Colonic mucosa (tissue), 4 donors: ENCODE data around the gene SCGB1D4. TPM values are rescaled to one million over a fixed set of nuclear protein-coding genes. Genes with fewer than 3 reads are reported as not detected.
"Not testable (repeated sequence)": the region's sequence is repeated elsewhere in the genome, so short reads cannot be mapped to it uniquely, and the experiment has no call there.

ENCODE experiments used
- DNase-seq: peaks from one replicate; pipeline ENCODE4 v3.0.0-alpha.2; 2020
- H3K27ac ChIP-seq: fragments of 200-600 bp; one replicate; pipeline ENCODE4 v1.8.0; 2021
- H3K27me3 ChIP-seq: fragments of 200-600 bp; one replicate; pipeline ENCODE4 v1.8.0; 2021
- H3K36me3 ChIP-seq: fragments of 200-600 bp; one replicate; pipeline ENCODE4 v1.8.0; 2021
- H3K4me1 ChIP-seq: fragments of 200-600 bp; one replicate; pipeline ENCODE4 v1.8.0; 2021; ENCODE audit warnings: mild to moderate bottlenecking
- H3K4me3 ChIP-seq: fragments of 200-600 bp; one replicate; pipeline ENCODE4 v1.8.0; 2021
- H3K9ac ChIP-seq, 2 donors: one replicate each; pipeline ENCODE4 v1.7.0; 2013; ENCODE audit warnings: control low read depth in 2 of 2, low read depth in 2 of 2, low read length in 2 of 2
- H3K9me3 ChIP-seq: fragments of 200-600 bp; one replicate; pipeline ENCODE4 v1.8.0; 2021
- CTCF ChIP-seq: fragments of 200-600 bp; IDR thresholded peaks from one replicate; pipeline ENCODE4 v1.8.0; 2022; ENCODE audit warnings: antibody characterized with exemption, mild to moderate bottlenecking
- intact Hi-C: fragments of 100-400 bp; cut with DNase I; formaldehyde crosslinking; loops from one replicate; pipeline ENCODE4 v1.14.1; 2022
- total RNA-seq, 2 donors: library from RNA; stranded (reverse); fragmentation: NEBNext Ultra II Directional in 1 of 2; extraction: Animal tissue kit (Norgen Biotek cat#: 25700) in 1 of 2; gene quantifications; one replicate each; pipeline ENCODE4 v1.2.1, GENCODE V29; 2021
- donor health status: healthy.
- donor health status: DM: no; HTN: no; CAD: no.
- donor health status: DM: no; HTN: no; CAD: no.

The SCGB1D4 gene
- total RNA-seq: not detected

GRCh38 chr11:62298975-62299374 lies at the start of gene SCGB1D4:
SCGB1D4 (minus strand) TSS chr11:62299075; CDS start chr11:62299010, 65 bp downstream.
- no peaks in the 10 kb centered on the region for H3K27me3 ChIP-seq
- intact Hi-C loops: no loop called here
- no peak for TF ChIP-seq CTCF

GRCh38 chr11:62345861-62346260 lies 47.0 kb upstream of the SCGB1D4 start:
- no peak overlapping the region for H3K27ac ChIP-seq
- no peak overlapping the region for H3K4me3 ChIP-seq
- intact Hi-C loops: no loop called here
- no peak overlapping the region for H3K9ac ChIP-seq
- no peak for TF ChIP-seq CTCF
- no peaks in the 10 kb centered on the region for H3K27me3 ChIP-seq
- H3K9me3 ChIP-seq: no peaks in the 10 kb centered on the region
- no peaks in the 10 kb centered on the region for H3K4me1 ChIP-seq
- DNase-seq: peak; percentile 59
- H3K36me3 ChIP-seq: no peaks in the 10 kb centered on the region

More at GRCh38 chr11:62298975-62299374, at the start of gene SCGB1D4:
- Histone ChIP-seq H3K4me3 (no peak within 1 kb of the TSS), H3K9ac (no peak within 1 kb of the TSS), H3K9me3 (no peaks in the 10 kb centered on the region), H3K27ac (no peak within 1 kb of the TSS), H3K36me3 (no peaks in the 10 kb centered on the region), H3K4me1 (no peaks in the 10 kb centered on the region)
- DNase-seq: no peak

- H3K9ac ChIP-seq: no peak overlapping the region
- intact Hi-C loops: no loop called here
- DNase-seq: no peak
- no peak for TF ChIP-seq CTCF
- no peaks in the 10 kb centered on the region for H3K9me3 ChIP-seq
- H3K36me3 ChIP-seq: no peaks in the 10 kb centered on the region
- no peaks in the 10 kb centered on the region for H3K27me3 ChIP-seq
- no peak overlapping the region for H3K27ac ChIP-seq
- H3K4me1 ChIP-seq: no peaks in the 10 kb centered on the region
- no peak overlapping the region for H3K4me3 ChIP-seq
Measured at GRCh38 chr11:62344210-62344609, 45.3 kb upstream of the SCGB1D4 start.

GRCh38 chr11:62343646-62344190 lies 44.8 kb upstream of the SCGB1D4 start:
- H3K9ac ChIP-seq, H3K36me3 ChIP-seq, H3K4me1 ChIP-seq, intact Hi-C loops, H3K4me3 ChIP-seq, H3K27me3 ChIP-seq, DNase-seq, H3K9me3 ChIP-seq, H3K27ac ChIP-seq: not testable (repeated sequence)

GRCh38 chr11:62341588-62341987 lies 42.7 kb upstream of the SCGB1D4 start:
- TF ChIP-seq CTCF: no peak
- no peak for DNase-seq
- Histone ChIP-seq H3K4me3 (no peak overlapping the region), H3K9me3 (no peaks in the 10 kb centered on the region), H3K27ac (no peak overlapping the region), H3K9ac (no peak overlapping the region), H3K27me3 (no peaks in the 10 kb centered on the region), H3K4me1 (no peaks in the 10 kb centered on the region), H3K36me3 (no peaks in the 10 kb centered on the region)
- intact Hi-C loops: loop anchor here (2.0 kb wide), 1 partner anchor 33 kb away; no protein-coding TSS in a partner anchor

- no peaks in the 10 kb centered on the region for H3K4me1 ChIP-seq
- H3K36me3 ChIP-seq: no peaks in the 10 kb centered on the region
- no peak overlapping the region for H3K9ac ChIP-seq
- TF ChIP-seq CTCF: peak; percentile 67
- H3K9me3 ChIP-seq: no peaks in the 10 kb centered on the region
- DNase-seq: peak; percentile 76
- no peaks in the 10 kb centered on the region for H3K27me3 ChIP-seq
- H3K27ac ChIP-seq: peak overlapping the region; percentile 9
- no peak overlapping the region for H3K4me3 ChIP-seq
- intact Hi-C loops: loop anchor here (2.0 kb wide), 1 partner anchor 34 kb away; no protein-coding TSS in a partner anchor
Measured at GRCh38 chr11:62340269-62340901, 41.5 kb upstream of the SCGB1D4 start.
